GM12864 (cell line): Measurements from ENCODE around the gene DRG2.

Experiments used
- DNase-seq: peaks from one replicate; pipeline ENCODE4 v3.0.0-alpha.2; 2011; ENCODE audit warnings: low read depth
- H3K4me3 ChIP-seq: 2 replicates; pipeline ENCODE4 v1.5.1; 2011; ENCODE audit warnings: mild to moderate bottlenecking, low read depth, low read length, control low read depth
- CTCF ChIP-seq: IDR thresholded peaks from 2 replicates; pipeline ENCODE4 v1.5.1; 2011; ENCODE audit warnings: low read depth, mild to moderate bottlenecking, moderate library complexity, low read length, control low read depth, inconsistent platforms; ENCODE audit errors: missing control alignments

Gene DRG2

GRCh38 chr17:18107971-18108370, 20.2 kb downstream of the DRG2 start:
- no peak overlapping the region for H3K4me3 ChIP-seq
- no peak for DNase-seq
- no peak for TF ChIP-seq CTCF

- no peak for DNase-seq
Observed at GRCh38 chr17:18108401-18109312, 20.9 kb downstream of the DRG2 start, which contains the start of gene MYO15A. Gene MYO15A, plus strand, starts transcription at chr17:18108756. Its CDS starts 10,045 bp downstream, at chr17:18118801.

GRCh38 chr17:18109935-18110485, 22.3 kb downstream of the DRG2 start:
- no peak for TF ChIP-seq CTCF
- DNase-seq: no peak
- no peak overlapping the region for H3K4me3 ChIP-seq

More at GRCh38 chr17:18108401-18109312, 20.9 kb downstream of the DRG2 start, which contains the start of gene MYO15A:
- TF ChIP-seq CTCF: no peak
- H3K4me3 ChIP-seq: no peak within 1 kb of the TSS

- H3K4me3 ChIP-seq: no peak overlapping the region
- DNase-seq: no peak
- no peak for TF ChIP-seq CTCF
Observed at GRCh38 chr17:18110636-18111145, 22.9 kb downstream of the DRG2 start.

GRCh38 chr17:18111330-18111971, 23.7 kb downstream of the DRG2 start:
- DNase-seq: no peak
- no peak for TF ChIP-seq CTCF
- no peak overlapping the region for H3K4me3 ChIP-seq

GRCh38 chr17:18115517-18115916, 27.8 kb downstream of the DRG2 start:
- no peak for TF ChIP-seq CTCF
- H3K4me3 ChIP-seq: no peak overlapping the region
- DNase-seq: no peak
